Ovary (tissue), 3 donors: ENCODE data around the gene IQSEC3.

Experiments used
- EP300 ChIP-seq: sonication (generic); formaldehyde crosslinking; IDR thresholded peaks from one replicate; pipeline ENCODE4 v1.6.1; 2017; ENCODE audit warnings: antibody characterized with exemption
- TF ChIP-seq, protein P1 (sequence below), 3 donors: fragments of 450-650 bp in 2 of 3; fragments of 200-600 bp in 1 of 3; IDR thresholded peaks; one replicate each; pipeline versions ENCODE4 v1.5.1 to v1.8.0; 2016 to 2022; ENCODE audit warnings: antibody characterized with exemption in 3 of 3, mild to moderate bottlenecking in 1 of 3
- donor health status: DM: no; HTN: no; CAD: no.

DNA sequence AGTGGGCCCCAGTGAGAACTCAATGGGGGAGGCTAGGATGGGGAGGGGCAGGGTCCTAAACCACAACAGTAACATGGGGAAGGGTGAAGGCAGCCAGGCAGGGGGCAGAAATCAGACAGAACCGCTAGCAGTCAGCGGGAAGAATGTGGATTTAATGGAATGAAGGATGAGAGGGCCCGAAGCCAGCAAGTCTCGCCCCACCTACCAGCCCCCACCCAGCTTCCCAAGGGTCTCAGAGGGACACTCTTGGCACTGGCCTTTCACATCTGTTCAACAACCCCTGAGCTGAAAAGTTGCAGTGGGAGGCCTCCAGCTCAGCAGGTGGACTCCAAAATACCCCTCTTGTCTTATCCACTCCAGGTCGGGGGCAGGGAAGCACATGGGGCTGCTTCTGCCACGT lies 153.9 kb downstream of the IQSEC3 start:
- TF ChIP-seq EP300 = no peak
- TF ChIP-seq, protein P1, sequence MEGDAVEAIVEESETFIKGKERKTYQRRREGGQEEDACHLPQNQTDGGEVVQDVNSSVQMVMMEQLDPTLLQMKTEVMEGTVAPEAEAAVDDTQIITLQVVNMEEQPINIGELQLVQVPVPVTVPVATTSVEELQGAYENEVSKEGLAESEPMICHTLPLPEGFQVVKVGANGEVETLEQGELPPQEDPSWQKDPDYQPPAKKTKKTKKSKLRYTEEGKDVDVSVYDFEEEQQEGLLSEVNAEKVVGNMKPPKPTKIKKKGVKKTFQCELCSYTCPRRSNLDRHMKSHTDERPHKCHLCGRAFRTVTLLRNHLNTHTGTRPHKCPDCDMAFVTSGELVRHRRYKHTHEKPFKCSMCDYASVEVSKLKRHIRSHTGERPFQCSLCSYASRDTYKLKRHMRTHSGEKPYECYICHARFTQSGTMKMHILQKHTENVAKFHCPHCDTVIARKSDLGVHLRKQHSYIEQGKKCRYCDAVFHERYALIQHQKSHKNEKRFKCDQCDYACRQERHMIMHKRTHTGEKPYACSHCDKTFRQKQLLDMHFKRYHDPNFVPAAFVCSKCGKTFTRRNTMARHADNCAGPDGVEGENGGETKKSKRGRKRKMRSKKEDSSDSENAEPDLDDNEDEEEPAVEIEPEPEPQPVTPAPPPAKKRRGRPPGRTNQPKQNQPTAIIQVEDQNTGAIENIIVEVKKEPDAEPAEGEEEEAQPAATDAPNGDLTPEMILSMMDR (IDR thresholded peaks at IDR 0.05) = no peak
